ENCODE data around the gene NANOS1.

The NANOS1 gene

GRCh38 chr10:118985576-118985975 is 43.9 kb upstream of the NANOS1 start:
- TF ChIP-seq CTCF (IDR thresholded peaks at IDR 0.05; ENCODE audit: insufficient read depth, low read depth, low read length, missing control alignments), result no peak
- DNase-seq (ENCODE audit: low read depth), result no peak
- no peak overlapping the region for H3K4me3 ChIP-seq (ENCODE audit: low read depth, low read length)

- no peak for TF ChIP-seq CTCF (IDR thresholded peaks at IDR 0.05; ENCODE audit: insufficient read depth, low read depth, low read length, missing control alignments)
- H3K4me3 ChIP-seq (ENCODE audit: low read depth, low read length), result no peak overlapping the region
- peak; percentile 39 for DNase-seq (ENCODE audit: low read depth)
Observed at GRCh38 chr10:118986815-118987790, 42.4 kb upstream of the NANOS1 start.

DNA sequence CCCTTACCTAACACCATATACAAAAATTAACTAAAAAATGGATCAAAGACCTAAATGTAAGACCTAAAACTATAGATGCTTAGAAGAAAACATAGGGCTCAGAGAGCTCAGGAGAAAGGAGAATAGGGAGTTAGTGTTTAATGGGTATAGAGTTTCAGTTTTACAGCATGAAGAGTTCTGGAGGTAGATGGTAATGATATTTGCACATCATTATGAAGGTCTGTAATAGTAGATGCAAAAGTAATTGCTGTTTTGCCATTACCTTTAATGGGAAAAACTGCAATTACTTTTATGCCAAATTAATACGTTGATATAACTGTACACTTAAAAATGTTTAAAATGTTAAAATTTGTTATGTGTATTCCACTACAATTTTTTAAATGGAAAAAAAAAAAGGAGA is 39.2 kb upstream of the NANOS1 start:
- no peak overlapping the region for H3K4me3 ChIP-seq (ENCODE audit: low read depth, low read length)
- no peak for DNase-seq (ENCODE audit: low read depth)
- no peak for TF ChIP-seq CTCF (IDR thresholded peaks at IDR 0.05; ENCODE audit: insufficient read depth, low read depth, low read length, missing control alignments)

GRCh38 chr10:118992496-118992895 is 37.0 kb upstream of the NANOS1 start:
- no peak overlapping the region for H3K4me3 ChIP-seq (ENCODE audit: low read depth, low read length)
- no peak for DNase-seq (ENCODE audit: low read depth)
- TF ChIP-seq CTCF (IDR thresholded peaks at IDR 0.05; ENCODE audit: insufficient read depth, low read depth, low read length, missing control alignments), result no peak

- H3K4me3 ChIP-seq (ENCODE audit: low read depth, low read length), result no peak overlapping the region
- no peak for DNase-seq (ENCODE audit: low read depth)
- TF ChIP-seq CTCF (IDR thresholded peaks at IDR 0.05; ENCODE audit: insufficient read depth, low read depth, low read length, missing control alignments), result no peak
Observed at GRCh38 chr10:118993214-118993613, 36.3 kb upstream of the NANOS1 start.

- no peak for DNase-seq (ENCODE audit: low read depth)
- TF ChIP-seq CTCF (IDR thresholded peaks at IDR 0.05; ENCODE audit: insufficient read depth, low read depth, low read length, missing control alignments), result no peak
- H3K4me3 ChIP-seq (ENCODE audit: low read depth, low read length), result no peak overlapping the region
Observed at GRCh38 chr10:118994321-118994720, 35.2 kb upstream of the NANOS1 start.
